HepG2 (cell line): ENCODE measurements around the gene THADA. TPM values are rescaled to one million over a fixed set of nuclear protein-coding genes. Genes with fewer than 3 reads are reported as not detected.

ENCODE experiments used
- ARNT2 ChIP-seq: sonication (generic); formaldehyde crosslinking; IDR thresholded peaks from 2 replicates; pipeline ENCODE4 v1.8.0; 2022; ENCODE audit warnings: mild to moderate bottlenecking, low read depth, missing genetic modification reagents, moderate library complexity
- ATF2 ChIP-seq: sonication (generic); formaldehyde crosslinking; IDR thresholded peaks from 2 replicates; pipeline ENCODE4 v1.4.0; 2020; ENCODE audit warnings: missing genetic modification reagents
- HDAC1 ChIP-seq: sonication (generic); formaldehyde crosslinking; IDR thresholded peaks from 2 replicates; pipeline ENCODE4 v1.5.1; 2020; ENCODE audit warnings: mild to moderate bottlenecking, missing genetic modification reagents
- HMGA1 ChIP-seq: sonication (generic); formaldehyde crosslinking; conservative IDR thresholded peaks from 2 replicates; pipeline ENCODE4 v1.4.0; 2020; ENCODE audit warnings: missing genetic modification reagents
- IRF2 ChIP-seq: IDR thresholded peaks from 2 replicates; pipeline ENCODE4 v1.6.1; 2018; ENCODE audit warnings: missing genetic modification reagents, missing compliant biosample characterization
- KDM4B ChIP-seq: sonication (generic); formaldehyde crosslinking; IDR thresholded peaks from 2 replicates; pipeline ENCODE4 v1.4.0; 2020; ENCODE audit warnings: missing genetic modification reagents
- MTERF4 ChIP-seq: sonication (generic); formaldehyde crosslinking; IDR thresholded peaks from 2 replicates; pipeline ENCODE4 v1.8.0; 2023; ENCODE audit warnings: mild to moderate bottlenecking, missing genetic modification reagents
- NFIB ChIP-seq: sonication (generic); formaldehyde crosslinking; IDR thresholded peaks from 2 replicates; pipeline ENCODE4 v1.9.0; 2021; ENCODE audit warnings: missing genetic modification reagents, mild to moderate bottlenecking, borderline replicate concordance
- PCBP1 ChIP-seq: fragments of 200-400 bp; formaldehyde crosslinking; IDR thresholded peaks from 2 replicates; pipeline ENCODE4 v1.6.1; 2017; ENCODE audit warnings: mild to moderate bottlenecking, low read depth, low read length, borderline replicate concordance
- PITX1 ChIP-seq: sonication (generic); formaldehyde crosslinking; IDR thresholded peaks from 2 replicates; pipeline ENCODE4 v1.5.1; 2020; ENCODE audit warnings: mild to moderate bottlenecking, missing genetic modification reagents
- TOPORS ChIP-seq: sonication (generic); formaldehyde crosslinking; IDR thresholded peaks from 2 replicates; pipeline ENCODE4 v1.8.0; 2023; ENCODE audit warnings: mild to moderate bottlenecking, missing genetic modification reagents
- ZBTB39 ChIP-seq: sonication (generic); formaldehyde crosslinking; IDR thresholded peaks from 2 replicates; pipeline ENCODE4 v1.5.0; 2020; ENCODE audit warnings: missing genetic modification reagents
- ZBTB42 ChIP-seq: sonication (generic); formaldehyde crosslinking; IDR thresholded peaks from 2 replicates; pipeline ENCODE4 v1.5.0; 2020; ENCODE audit warnings: mild to moderate bottlenecking, missing genetic modification reagents
- ZMYM4 ChIP-seq: sonication (generic); formaldehyde crosslinking; IDR thresholded peaks from 2 replicates; pipeline ENCODE4 v1.8.1; 2023; ENCODE audit warnings: mild to moderate bottlenecking, missing genetic modification reagents
- ZNF205 ChIP-seq: IDR thresholded peaks from 2 replicates; pipeline ENCODE4 v1.6.1; 2018; ENCODE audit warnings: missing biosample characterization, missing genetic modification reagents
- ZNF281 ChIP-seq: sonication (generic); formaldehyde crosslinking; IDR thresholded peaks from 2 replicates; pipeline ENCODE4 v1.4.0; 2020; ENCODE audit warnings: missing genetic modification reagents, borderline replicate concordance
- ZNF512B ChIP-seq: sonication (generic); formaldehyde crosslinking; IDR thresholded peaks from 2 replicates; pipeline ENCODE4 v1.5.1; 2020; ENCODE audit warnings: missing genetic modification reagents, mild to moderate bottlenecking, borderline replicate concordance
- polyA plus RNA-seq, 8 experiments: library from polyadenylated mRNA; depleted of rRNA in 3 of 8; stranded (reverse) in 7 of 8; unstranded in 1 of 8; fragments of >200 nt; fragmentation: Illumina TruSeq in 4 of 8; extraction: Trizol in 4 of 8; gene quantifications; 2 replicates each; pipeline versions ENCODE4 v1.2.1 to v1.2.3, GENCODE V29; 2011 to 2016; ENCODE audit warnings: low read depth in 4 of 8, missing spikeins in 1 of 8, mixed read lengths in 1 of 8; ENCODE audit not compliant: insufficient read depth in 1 of 8
- total RNA-seq, 5 experiments: library from RNA; depleted of rRNA; stranded (reverse); fragments of >200 nt; fragmentation: Illumina TruSeq; extraction: Trizol; gene quantifications; 2 replicates each; pipeline ENCODE4 v1.2.3, GENCODE V29; 2016; ENCODE audit warnings: low read depth in 1 of 5

The THADA gene
- total and polyA plus RNA-seq, 2 of the 13 experiments (the other 11 are each of a cell fraction or from before 2014, with no cell fraction given): 12.7 to 21.7 TPM

GRCh38 chr2:43199492-43200488 lies 396.0 kb downstream of the THADA start (continued):
- TF ChIP-seq ZNF281 (CRISPR knock-in tag) (peak; percentile 85; the same call in 1 of the 2 replicates), ARNT2 (CRISPR knock-in tag) (0 out of 2 replicates have a peak, but pooled peaks have one; percentile 29), PCBP1 (no peak), ZNF512B (0 out of 2 replicates have a peak, but pooled peaks have one; percentile 23), PITX1 (0 out of 2 replicates have a peak, but pooled peaks have one; percentile 11), ZNF205 (peak; percentile 87), HDAC1 (CRISPR knock-in tag) (peak; percentile 77), TOPORS (CRISPR knock-in tag) (peak; percentile 79; the same call in 1 of the 2 replicates), NFIB (CRISPR knock-in tag) (no peak), ZBTB39 (CRISPR knock-in tag) (no peak), ZBTB42 (CRISPR knock-in tag) (peak; percentile 89; the same call in 1 of the 2 replicates), ZMYM4 (CRISPR knock-in tag) (0 out of 2 replicates have a peak, but pooled peaks have one; percentile 24), ATF2 (CRISPR knock-in tag) (peak; percentile 75), KDM4B (peak; percentile 81; the same call in 1 of the 2 replicates), MTERF4 (CRISPR knock-in tag) (peak; percentile 87; the same call in 1 of the 2 replicates), IRF2 (peak; percentile 76), HMGA1 (no peak)
